Measurements from ENCODE around the gene SHCBP1L.

The SHCBP1L gene

GRCh38 chr1:182890927-182891610, 61.9 kb downstream of the SHCBP1L start:
- DNase-seq (ENCODE audit: low read depth) = no peak

DNA sequence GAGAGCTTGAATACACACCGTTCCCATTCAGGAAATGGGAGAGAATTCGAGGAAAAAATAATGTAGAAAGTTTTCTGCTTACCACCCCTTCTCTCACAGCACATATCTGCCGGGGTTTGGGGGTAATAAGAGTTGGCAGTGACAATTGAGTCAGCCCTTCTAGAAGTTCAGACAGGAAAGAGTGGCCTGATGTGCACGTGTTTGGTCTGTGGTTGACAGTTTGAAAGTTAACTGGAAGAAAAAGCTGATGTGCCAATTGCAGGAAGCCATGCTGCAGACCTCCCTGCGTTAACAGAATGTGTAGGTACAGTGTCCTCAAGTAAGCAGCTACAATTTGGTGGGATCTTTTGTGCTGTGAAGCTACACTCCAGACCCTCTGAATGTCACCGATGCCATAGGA, 63.0 kb downstream of the SHCBP1L start:
- no peak for DNase-seq (ENCODE audit: low read depth)

DNA sequence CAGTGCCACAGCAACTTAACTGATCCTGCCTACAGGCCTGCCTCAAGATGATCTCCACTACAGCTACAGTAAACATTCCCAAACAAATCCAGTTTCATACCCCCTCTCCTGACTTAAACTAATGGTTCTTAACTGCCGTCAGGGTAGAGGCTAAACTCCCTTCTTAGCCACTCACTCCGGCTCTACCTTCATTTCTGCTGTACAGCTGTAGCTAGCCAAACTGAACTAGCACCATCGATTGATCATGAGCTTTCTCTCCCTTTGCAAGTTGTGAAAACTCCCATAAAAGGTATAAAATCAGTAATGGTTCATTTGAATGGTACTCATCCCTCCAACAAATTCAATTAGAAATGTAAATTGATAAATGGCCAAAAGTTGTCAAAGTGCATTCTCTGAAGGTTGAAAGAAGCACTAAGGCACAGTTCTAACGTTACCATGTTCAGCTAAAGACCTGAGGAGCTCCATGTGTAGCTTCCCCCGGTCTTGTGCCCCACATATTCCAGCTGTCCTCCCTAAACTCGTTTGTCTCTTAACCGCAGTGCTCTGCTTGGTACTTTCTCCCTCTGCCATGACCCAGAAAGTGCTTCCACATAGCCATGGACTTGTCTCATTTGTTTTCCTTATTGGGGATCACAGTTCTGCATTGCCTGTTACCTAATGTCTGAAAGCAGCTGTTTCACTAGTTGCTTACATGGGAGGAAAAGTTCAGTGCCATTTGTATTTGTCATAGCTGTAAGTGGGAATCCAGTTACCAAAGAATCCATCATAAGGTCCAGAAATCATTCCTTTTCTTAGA, 64.0 kb downstream of the SHCBP1L start:
- DNase-seq (ENCODE audit: low read depth) = no peak

GRCh38 chr1:182886985-182887384, 66.0 kb downstream of the SHCBP1L start:
- no peak for DNase-seq (ENCODE audit: low read depth)

- no peak for DNase-seq (ENCODE audit: low read depth)
Measured at GRCh38 chr1:182885591-182885990, 67.4 kb downstream of the SHCBP1L start.

GRCh38 chr1:182884872-182885271, 68.1 kb downstream of the SHCBP1L start:
- no peak for DNase-seq (ENCODE audit: low read depth)

DNA sequence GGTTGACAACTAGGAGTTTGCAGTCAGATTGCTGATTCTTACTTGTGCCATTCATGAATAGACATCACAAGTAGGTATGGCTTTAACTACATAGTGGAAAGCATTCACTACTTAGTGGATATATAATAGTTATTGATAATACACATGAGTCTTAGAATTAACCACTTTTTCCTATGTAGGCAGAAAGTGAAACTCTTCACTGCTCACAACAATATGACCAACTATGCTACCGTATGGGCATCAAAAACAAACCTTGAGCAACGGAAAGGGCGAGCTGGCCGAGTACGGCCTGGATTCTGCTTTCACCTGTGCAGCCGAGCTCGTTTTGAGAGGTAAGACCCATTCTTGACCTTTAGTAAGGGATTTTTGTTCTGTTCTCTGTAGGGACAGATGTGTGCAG, 75.1 kb downstream of the SHCBP1L start:
- DNase-seq (ENCODE audit: low read depth) = no peak

- no peak for DNase-seq (ENCODE audit: low read depth)
Measured at GRCh38 chr1:182877331-182877730, 75.6 kb downstream of the SHCBP1L start.

DNA sequence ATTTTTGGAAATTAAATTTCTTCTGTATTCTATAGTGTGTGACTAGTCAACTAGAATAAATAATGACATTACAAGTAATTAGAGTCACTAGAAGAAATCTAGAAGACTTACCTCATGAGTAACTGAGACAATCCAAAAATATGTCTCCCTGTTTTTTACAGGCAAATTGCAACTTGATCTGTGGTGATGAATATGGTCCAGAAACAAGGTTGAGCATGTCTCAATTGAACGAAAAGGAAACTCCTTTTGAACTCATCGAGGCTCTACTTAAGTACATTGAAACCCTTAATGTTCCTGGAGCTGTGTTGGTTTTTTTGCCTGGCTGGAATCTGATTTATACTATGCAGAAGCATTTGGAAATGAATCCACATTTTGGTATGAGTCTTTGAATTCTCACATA, 77.1 kb downstream of the SHCBP1L start:
- DNase-seq (ENCODE audit: low read depth) = no peak

DNA sequence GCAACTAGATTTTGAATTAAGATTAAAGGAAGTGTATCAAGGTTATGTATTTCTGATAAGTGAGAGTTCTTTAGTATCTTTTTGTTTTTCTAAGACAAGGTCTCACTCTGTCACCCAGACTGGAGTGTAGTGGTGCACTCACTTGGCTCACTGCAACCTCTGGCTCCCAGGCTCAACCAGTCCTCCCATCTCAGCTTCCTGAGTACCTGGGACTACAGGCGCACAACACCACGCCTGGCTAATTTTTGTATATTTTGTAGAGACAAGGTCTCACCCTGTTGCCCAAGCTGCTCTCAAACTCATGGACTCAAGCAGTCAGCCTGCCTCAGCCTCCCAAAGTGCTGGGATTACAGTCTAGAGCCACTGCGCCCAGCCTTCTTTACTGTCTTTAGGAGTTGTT, 80.1 kb downstream of the SHCBP1L start:
- DNase-seq (ENCODE audit: low read depth) = no peak

DNA sequence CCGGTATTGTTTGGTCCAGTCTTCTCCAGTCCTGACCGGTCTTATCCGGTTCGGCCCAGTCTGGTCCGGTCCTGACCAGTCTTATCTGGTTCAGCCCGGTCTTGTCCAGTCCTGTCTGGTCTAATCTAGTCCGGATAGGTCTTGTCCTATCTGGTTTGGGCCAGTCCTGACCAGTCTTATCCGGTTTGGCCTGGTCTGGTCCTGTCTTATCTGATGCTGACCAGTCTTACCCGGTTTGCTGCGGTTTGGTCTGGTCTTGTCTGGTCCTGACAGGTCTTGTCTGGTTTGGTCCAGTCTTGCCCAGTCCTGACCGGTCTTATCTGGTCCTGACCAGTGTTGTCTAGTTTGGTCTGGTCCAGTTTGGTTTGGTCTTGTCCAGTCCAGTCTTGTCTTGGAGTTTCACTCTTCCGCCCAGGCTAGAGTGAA, 83.7 kb downstream of the SHCBP1L start:
- no peak for DNase-seq (ENCODE audit: low read depth)

DNA sequence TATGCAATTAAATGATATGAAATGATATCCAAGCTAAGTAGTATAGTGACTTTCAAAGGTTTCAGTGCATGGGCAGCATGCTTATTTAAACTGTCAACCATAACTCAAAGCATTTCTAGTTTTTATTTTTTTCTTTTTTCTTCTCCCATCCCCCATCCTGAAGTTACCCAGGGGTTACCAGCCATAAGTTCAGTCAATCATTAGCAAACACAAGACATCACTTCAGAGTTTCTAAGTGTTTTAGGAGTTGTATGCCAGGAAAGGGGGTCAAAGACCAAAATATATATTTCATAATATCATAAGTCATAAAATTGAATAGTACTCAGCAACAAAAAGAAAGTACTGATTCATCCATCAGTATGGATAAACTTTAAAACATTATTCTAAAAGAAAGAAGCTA, 85.1 kb downstream of the SHCBP1L start:
- DNase-seq (ENCODE audit: low read depth) = no peak

DNA sequence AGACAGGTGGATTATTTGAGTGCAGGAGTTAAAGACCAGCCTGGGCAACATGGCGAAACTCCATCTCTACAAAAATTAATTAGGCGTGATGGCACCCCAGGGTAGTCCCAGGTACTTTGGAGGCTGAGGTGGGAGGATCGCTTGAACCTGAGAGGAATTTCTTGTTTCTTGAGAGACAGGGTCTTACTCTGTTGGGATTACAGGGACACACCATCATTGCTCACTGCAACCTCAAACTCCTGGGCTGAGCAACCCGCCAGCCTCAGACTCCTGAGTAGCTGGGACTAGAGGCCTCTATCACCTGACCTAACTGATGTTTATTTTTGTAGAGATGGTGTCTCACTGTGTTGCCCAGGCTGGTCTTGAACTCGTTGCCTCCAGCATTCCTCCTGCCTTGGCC, 89.0 kb downstream of the SHCBP1L start:
- no peak for DNase-seq (ENCODE audit: low read depth)

GRCh38 chr1:182862827-182863226, 90.1 kb downstream of the SHCBP1L start:
- DNase-seq (ENCODE audit: low read depth) = no peak

DNA sequence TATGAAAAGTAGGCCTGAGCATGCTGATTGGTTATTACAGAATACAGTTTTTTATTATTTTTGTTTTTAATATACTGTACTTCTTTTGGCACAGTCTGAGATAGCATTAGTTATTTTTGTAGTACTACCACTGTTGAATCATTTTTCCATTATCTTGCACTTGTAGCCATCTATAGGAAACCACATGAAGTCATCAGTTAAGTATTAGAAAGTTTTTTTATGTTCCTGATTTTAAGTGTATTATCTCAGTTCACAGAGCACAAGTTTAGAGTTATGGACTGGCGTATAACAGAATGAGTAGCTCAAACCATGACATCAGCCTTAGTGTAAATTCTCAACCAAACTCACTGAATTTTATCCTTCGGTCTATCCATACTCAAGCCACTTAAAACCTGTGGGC, 91.0 kb downstream of the SHCBP1L start:
- DNase-seq (ENCODE audit: low read depth) = no peak

- DNase-seq (ENCODE audit: low read depth) = no peak
Measured at GRCh38 chr1:182860658-182861057, 92.3 kb downstream of the SHCBP1L start.

GRCh38 chr1:182857212-182857611, 95.8 kb downstream of the SHCBP1L start:
- no peak for DNase-seq (ENCODE audit: low read depth)

DNA sequence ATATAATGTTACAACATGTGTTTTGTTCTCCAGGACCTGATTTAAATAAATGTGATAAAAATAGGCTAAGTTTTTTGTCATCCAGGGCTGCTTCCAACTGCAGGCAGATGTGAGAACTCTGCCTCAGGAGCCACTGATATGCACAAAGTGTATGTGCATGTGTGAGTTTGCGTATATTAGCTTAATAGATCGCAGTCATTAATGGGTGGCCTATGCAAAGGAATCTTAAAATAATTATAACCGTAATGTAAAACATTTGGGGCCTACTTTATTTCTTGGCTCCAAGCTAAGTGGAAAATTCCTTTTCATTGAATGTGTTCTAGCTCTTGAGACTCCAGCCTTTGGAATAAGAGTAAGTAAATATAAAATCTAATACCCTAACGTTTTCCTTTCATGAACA, 97.1 kb downstream of the SHCBP1L start:
- no peak for DNase-seq (ENCODE audit: low read depth)

GRCh38 chr1:182851825-182852224, 101.1 kb downstream of the SHCBP1L start:
- DNase-seq (ENCODE audit: low read depth) = no peak

DNA sequence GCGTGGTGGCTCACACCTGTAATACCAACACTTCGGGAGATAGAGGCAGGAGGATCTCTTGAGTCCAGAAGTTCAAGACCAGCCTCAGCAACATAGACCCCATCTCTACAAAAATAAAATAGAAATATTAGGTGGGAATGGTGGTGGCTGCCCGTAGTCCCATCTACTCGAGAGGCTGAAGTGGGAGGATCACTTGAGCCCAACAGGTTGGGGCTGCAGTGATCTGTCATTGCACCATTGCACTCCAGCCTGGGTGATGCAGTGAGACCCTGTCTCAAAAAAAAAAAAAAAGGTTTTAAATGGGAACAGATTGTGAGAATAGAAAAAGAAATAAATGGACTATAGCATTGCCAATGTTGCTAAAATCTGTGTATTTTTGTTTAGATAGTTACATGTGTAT, 102.6 kb downstream of the SHCBP1L start:
- DNase-seq (ENCODE audit: low read depth) = no peak
